GM19035 (cell line): ENCODE data around the gene CNTNAP5.

Experiments
- ATAC-seq: cut with Tn5 transposase; IDR thresholded peaks from one replicate; pipeline ENCODE4 v1.9.1; 2021; ENCODE audit not compliant: unreplicated experiment

CNTNAP5 gene

DNA sequence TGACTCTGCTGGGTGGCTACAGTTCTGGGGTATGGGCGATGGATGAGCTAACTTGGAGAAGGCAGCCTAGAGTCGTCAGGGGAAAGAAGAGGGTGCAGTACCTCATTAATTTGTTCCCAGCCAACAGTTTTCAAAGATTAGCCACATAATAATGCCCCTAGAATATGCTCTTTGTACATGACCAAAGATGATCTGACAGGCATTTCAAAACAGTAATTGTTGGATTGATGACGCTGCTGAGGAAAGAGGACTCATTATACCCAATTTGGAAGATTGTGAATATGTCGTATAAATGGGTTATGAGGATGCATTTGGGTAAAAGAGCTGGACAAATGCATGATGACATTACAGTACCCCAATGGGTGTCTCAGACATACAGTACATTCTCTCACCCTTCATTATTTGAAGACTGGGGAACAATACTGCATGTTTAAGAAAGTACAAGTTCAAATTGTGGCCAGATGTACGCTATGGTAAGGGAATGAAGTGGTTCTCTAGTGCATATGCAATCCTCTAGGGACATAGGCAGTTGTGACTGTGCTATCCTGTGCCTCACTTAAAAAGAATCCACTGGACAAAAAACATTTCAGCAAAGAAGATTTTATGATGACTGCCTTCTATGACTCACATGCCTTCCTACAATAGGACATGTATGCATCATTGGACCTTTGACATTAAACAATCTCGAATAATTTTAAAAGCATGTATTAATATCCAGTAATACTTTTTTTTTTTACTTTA is 233.2 kb downstream of the CNTNAP5 start:
- ATAC-seq = no peak

DNA sequence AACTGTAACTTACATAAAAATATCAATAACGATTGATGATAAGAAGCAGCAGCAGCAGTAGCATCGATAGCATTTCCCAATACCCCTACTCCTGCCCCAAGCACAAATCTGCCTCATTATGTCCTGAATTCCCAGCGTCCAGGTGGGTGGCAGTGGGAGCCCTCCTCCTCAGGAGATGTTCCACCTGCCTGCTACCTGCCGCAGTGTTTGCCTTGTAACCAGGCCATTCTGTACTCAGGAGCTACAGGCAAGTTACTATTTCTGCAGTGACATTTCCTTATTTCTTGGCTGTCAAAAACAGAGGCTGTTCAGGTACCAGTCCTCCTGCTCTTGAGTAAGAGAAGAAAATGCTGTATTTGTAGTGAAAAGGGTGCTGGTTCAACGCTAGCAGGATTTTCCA is 236.4 kb downstream of the CNTNAP5 start:
- ATAC-seq = no peak

DNA sequence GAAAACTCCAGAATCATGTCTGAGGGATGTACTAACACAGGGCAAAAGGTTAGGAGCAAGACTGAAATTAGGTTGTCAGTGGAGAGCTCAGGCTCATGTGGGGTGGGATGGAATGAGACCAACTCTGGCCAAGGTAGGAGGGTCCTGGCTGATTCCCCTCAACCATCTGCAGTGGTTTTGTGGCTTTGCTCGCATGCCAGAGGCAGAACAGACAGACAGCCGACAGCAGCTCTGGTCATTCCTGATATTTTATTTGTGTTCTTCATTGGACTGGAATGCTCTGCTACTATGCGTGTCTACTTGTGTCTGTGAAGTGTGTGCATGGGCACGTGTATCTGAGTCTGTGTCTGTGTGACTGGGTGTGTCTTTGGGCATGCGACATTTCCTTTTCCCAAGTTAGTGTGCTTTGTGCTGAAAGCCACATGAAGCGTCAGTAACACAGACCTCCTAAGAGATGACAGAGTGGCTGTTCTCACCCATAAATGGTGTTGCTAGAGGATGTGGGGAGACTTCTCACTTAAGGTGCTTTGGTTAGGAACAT is 239.5 kb downstream of the CNTNAP5 start:
- ATAC-seq = no peak

DNA sequence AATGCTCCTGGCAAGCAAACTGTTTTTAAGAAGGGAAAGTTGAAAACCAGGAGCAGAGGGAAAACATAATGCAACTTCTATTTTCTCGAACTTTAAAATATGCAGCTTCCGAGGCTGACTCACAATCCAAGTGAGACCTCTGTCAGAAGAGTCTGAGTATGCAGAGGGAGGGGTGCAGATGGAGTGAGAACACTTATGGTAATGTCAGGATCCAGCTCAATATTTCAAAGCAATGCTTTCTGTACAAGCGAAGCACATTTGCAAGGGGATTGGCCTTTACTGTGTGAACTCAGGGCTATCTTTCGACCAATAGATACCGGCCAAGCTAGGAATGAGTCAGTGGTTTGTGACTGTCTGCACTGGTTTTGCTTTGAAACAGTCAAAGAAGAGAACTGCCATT is 242.7 kb downstream of the CNTNAP5 start:
- no peak for ATAC-seq

DNA sequence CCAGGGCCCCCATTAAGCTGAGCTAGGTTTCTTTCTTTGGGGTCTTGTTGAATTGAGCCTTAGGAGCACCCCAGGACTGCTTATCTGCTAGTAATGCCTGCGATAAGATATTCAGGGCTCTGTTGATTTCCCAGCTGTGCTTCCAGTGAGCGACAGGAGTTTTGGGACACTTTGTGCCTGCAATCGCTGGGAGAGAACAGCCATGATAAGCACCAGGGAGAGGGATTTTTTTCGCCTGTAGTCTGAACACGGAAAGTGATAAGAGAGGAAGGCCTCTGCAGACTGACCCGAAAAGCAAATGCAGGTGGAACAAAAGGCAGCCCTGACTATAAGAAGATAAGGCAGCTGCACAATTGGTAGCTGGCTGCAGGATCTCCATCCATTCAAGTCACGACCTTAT is 244.3 kb downstream of the CNTNAP5 start:
- ATAC-seq = no peak

DNA sequence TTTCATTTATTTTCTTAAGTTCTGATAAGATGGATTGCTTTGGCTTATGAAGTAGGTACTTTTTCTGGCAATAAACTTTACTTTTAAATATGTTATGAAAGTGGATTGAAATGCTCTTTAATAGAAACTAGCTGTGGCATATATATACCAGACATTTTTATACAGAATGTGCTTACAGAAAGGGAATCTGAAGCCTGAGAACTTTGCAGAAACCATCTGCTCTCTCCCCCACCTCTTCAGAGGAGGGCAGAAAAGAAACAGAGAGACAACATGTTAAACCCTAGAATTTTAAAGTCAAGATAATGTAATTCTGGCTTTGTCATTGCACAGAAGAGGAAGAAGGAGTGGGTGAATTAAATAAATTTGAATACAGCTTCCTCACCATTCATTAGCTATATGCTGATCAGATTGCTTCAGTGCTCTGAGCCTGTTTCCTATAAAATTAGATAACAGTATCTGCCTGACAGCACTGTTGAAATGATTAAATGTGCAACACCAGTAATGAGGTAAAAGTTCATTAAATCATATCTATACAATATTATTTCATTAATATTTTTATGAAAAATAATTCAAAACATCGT is 247.3 kb downstream of the CNTNAP5 start:
- no peak for ATAC-seq

DNA sequence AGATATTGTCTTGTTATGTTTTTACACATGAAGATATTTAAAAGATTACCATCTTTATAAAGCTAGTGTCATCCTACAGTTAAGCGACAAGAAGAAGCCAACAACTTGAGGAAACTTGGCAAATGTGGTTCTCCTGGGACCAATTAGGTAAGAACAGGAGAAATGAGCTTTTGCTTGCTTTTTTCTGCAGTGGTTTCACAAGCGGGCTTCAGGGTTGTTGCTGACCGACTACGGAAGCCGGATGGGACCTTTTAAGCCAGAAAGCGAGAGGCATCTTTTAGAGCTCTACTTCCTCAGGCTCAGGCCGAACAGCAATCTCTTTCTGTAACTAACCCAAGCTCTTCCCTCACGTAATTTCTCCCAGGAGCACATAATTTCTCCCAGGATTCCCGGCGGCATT is 256.5 kb downstream of the CNTNAP5 start:
- no peak for ATAC-seq

DNA sequence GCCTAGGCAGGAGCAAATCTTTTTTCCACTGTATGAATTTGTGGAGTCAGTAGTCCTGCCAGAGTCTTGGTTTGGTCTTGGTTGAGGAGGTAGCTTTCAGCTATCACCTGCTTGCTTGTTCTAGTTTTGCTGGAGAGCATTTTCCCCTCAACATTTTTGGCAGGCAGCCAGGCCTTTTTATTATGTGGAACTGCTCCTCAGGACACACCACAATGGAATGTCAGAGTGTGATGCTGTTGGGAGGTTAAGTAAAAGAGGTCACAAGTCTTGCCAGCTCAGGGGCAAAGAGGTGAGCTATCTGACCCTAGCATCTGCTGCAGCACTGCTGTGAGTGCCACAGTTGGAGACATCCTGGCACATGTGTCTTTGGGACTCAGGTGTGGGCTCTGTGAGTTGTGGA is 258.0 kb downstream of the CNTNAP5 start:
- ATAC-seq = no peak

DNA sequence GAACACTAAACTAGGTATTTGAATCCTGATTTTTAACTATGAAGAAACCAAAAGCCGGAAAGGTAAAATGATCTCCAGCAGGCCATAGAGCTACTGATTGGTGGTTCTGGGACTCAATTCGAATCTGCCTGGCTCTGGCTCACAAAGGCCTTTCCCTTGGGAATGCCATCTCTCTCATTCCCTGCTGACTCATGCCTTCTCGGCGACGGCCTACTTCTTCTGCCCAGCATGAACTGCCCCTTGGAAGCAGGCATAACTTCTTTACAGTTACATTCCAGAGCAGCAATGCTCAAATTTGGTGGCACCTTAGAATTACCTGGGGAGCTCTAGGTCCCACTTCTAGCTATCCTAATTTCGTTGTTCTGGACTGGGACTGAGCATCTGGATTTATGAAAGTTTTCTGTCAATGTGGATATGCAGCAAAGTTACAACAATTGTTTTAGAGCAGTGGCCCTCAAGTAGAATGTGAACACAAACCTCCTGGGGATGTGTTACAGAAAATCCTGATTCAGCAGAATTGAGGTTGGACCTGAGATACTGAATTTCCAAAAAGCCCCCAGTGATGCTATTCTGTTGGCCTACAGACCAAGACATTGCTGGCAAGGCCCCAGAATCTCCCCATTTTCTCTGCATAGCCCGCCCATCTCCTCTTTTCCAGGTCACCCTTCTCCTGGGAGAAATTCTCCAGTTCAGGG is 261.1 kb downstream of the CNTNAP5 start:
- ATAC-seq = no peak

DNA sequence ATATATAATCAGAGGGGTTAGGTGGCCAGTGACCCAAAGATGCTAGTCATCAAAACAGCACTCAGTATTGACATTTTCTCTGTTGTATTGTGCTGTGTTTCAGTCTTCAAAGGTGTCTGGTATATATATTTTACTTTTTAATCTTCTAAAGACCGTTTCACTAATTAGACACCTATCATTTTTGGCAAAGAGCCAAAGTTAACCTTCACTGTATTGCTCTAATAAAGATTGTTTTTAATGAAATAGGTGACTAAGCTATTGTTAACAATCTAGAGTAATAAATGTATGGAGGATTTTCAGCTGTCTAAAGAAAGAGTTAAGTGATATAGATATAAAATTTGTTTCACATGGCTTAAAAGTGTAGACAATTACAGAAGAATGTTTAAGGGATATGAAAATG is 264.0 kb downstream of the CNTNAP5 start:
- no peak for ATAC-seq

DNA sequence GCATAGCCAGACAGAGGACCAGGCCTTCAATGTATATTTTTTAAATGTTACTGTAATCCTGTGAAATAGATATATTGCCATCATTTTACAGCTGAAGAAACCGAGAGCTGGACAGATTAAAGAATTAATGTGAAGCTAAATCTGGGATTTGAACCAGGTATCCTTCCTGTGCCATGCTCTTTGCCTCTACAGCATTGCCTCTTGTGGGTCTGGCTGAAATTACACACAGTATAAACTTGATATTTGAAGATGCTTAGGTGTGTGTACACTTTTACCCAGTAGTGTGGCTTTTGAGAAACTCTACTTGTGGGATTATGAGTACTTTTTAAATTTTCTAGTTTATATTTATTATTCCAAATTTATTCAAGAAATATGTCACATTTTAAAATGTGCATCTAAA is 264.5 kb downstream of the CNTNAP5 start:
- ATAC-seq = no peak

DNA sequence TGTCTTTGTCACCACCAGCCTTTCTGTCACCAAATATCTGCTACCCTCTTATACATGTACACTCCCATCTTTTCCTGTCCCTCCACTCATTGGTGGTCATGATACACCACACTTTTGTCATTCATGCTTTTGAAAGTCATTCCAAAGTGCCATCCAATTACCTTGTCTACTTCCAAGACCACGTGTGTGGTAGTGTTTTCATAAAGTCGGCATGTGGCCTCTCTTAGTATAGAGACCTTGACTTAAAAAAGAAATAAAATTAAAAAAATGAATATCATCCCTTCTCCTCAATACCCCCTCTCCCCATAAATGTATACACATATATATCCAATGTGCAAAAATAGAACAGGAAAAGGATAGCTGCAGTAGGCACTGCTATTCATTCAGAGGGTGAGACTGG is 271.4 kb downstream of the CNTNAP5 start:
- no peak for ATAC-seq

DNA sequence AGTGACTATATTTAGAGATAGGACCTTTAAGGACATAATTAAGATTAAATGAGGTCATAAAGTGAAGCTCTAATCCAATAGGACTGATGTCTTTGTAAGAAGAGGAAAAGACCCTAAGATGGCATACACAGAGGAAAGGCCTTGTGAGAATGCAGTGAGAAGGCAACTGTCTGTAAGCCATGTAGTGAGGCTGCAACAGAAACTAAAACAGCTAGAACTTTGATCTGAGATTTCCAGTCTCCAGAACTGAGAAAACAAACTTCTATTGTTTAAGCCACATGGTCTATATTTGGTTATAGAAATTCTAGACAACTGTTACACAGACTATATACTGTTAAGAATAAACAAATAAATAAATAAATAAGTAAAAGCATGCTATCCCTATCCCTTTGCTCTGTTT is 276.8 kb downstream of the CNTNAP5 start:
- ATAC-seq = no peak

DNA sequence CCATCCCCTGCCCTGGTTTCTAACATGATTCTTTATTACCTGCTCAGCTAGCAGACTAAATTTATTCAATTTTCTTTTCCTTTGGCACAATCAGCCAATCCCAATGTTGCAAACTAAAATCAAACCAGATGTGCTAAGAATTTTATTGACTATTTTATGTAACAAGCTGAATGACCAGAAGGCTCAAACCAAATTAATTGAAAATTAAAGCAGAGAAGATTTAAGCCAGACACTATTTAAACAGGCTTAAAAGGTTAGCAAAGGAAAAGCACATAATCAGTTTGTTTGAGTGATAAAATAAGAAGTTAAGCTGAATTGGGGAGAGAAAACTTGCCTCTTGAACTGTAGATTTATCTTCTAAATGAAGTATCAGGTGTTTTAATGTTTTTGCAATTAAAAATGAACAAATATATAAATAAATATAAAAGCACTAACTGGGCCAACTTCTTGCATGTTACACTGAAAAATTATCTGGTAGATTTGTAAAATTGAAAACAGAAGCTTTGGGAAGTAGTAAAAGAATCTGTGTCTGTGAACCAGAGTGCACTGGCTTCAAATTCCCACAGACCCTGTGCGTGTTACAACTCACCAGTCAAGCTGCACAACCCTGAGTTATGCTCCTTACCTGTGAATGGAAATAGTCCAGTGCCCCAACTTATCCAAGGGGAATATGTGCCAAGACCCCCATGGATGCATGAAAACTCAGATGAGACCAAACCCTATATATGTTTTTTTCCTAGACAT is 283.4 kb downstream of the CNTNAP5 start:
- no peak for ATAC-seq

DNA sequence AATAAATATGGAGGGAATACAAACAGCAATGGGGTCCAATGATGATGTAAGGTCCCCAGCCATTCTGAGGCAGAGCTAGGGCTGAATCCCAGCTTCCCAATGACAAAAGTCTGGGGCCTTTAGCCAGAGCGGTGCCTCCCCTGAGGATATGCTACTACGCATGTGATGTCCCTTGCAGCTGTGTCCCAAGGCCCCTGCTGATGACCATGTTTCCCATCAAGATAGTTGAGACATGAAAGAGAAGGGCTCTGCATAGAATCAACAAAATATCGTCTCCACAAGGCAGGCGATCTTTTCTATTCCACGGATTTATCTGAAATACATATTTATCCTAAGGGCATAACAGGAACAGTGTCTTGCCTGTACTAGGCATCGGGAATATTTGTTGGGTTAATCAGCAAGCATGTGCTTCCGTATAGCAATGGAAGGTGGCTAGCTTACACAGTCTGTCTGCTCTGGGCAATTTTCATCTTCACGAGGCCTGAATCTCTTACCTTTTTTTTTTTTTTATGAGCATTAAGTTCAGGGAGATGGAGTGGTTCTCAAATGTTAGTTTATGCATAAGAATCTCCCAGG is 284.6 kb downstream of the CNTNAP5 start:
- no peak for ATAC-seq

DNA sequence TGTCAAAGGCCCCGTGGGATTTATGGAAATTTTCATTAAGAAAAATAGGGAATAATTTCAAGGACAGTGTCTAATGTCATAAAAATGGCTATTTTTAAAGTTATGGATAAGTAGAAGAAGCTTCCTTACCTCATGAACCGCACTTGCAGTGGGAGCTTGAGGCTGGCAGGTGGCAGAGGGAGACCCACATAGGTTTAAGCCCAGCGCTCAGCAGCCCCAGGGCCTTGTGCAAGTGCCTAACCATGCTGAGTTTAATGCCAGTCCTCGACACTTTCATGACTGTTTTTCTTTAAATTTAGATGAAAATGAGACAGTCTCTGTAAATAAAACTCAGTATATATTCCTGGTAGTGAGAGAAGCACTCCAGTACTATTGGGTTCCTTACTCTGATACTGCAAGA is 285.6 kb downstream of the CNTNAP5 start:
- ATAC-seq = no peak

DNA sequence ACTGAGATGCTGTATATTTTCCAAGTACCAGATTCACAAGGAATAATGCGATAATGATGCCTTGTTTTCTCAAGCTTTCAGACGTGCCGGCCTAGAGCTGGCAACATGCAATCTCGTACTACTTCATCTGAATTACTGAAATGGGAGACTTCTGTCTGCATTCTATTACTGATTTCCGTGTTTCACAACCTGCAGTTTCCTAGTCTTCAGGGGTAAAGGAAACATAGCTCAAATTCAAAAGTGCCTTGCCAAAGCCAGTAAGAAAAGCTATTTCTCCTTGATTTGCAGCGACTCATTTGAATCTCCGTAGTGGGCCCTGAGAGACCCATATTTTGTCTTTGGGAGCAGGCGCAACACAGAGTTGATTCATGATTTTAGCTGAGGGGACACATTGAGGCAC is 289.0 kb downstream of the CNTNAP5 start:
- ATAC-seq = no peak

DNA sequence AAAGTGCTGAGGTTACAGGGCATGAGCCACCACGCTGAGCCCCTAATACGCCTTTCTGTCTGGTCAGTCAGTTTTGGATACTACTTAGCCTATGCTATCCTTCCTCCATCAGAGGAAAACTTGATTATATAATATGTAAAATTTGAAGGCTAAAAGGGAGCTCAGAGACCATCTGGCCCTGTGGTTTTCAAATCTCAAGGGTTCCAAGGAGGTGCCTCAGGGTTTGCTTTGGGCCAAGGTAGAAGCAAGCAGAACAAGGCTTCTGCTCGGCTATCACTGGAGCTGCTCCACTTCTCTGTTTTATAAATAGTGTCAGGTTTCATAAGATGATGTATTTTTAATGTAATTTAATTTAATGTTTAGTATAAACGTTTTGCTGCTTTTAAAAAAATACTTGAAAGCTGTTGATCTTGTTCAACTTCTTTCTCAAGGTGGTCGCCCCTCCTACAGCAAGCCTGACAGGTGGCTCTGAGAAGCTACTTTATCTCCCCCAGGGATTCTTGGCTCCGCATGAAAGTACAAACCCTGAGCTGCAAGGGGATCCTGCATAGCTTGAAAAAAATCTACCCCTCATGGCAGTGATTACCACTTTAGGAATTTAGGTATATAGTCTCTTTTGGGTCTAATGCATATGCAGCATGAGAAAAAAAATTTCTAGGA is 290.3 kb downstream of the CNTNAP5 start:
- no peak for ATAC-seq

DNA sequence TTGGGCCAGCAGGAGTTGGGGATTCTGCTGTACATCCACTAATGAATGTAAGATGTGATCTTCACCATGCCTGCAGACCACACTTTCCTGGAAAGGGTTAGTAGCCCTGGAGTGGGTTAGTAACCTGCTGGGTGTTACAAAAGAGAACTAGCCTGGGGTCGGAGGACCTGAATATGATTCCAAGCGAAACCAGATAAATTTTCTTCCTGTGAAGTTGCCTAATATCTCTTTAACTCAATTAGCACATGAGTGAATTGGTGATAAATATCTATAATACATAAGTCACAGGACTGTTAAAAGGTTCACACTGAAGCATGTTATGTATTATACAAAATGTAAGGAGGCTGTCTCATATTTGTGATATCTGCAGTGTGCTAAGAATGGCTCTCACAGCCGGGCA is 291.0 kb downstream of the CNTNAP5 start:
- ATAC-seq = no peak

DNA sequence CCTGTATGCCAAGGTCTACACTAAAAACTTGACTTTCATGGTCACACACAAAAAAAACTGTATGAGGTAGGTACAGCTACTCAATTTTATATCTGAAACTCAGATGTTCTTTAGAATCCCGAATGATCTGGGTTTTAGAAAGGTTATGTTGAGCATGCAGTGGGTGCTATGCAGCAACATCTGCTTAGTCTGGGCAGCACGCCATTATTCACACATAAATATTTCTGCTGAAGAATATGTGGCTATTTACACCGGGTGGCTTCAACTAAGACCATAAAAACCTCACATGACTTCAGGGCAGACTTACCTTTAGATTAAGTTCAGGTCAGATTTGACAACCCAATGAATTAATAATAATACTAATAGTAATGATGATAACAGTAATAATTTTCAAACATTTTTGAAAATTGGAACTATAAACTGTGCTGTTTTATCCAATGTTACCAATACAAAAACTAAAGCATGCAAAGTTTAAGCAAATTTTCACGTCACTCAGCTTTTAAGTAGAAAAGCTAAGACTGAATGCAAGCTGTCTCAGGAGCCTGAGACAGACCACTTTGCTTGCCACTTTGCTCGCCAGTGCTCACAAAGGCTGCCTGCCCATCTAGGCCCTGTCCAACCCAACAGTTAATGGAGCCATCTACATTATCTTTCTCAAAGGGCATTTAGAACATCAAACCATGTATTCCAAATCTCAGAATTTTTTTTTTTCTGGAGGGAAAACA is 292.0 kb downstream of the CNTNAP5 start:
- ATAC-seq = no peak
